Natural killer cell treated with Interleukin-12 subunit alpha and Interleukin-12 subunit beta and Interleukin-15 and Interleukin-18, amount 100 ng/mL, for 72 hours (primary cell): Measurements from ENCODE around the gene FGF2. TPM values are rescaled to one million over a fixed set of nuclear protein-coding genes. Genes with fewer than 3 reads are reported as not detected.

Experiments used
- ATAC-seq, 2 donors: fragments of 150-1000 bp; cut with Tn5 transposase in 1 of 2; sonication (Bioruptor Pico), chemical (Tn5 transposase) in 1 of 2; 2 replicates each; pipeline ENCODE4 v1.10.0; 2021
- DNase-seq: peaks from one replicate; pipeline ENCODE4 v3.0.0; 2022; ENCODE audit warnings: low spot score
- H3K27ac Mint-ChIP-seq, 2 donors: 1 replicate in 1 of 2; 2 replicates in 1 of 2; pipeline ENCODE4 v1.8.0; 2022; ENCODE audit warnings: mixed read lengths in 2 of 2, mild to moderate bottlenecking in 1 of 2, moderate library complexity in 1 of 2
- H3K27me3 Mint-ChIP-seq, 2 donors: 1 replicate in 1 of 2; 2 replicates in 1 of 2; pipeline ENCODE4 v1.8.0; 2022; ENCODE audit warnings: mixed read lengths in 2 of 2
- H3K36me3 Mint-ChIP-seq: one replicate; pipeline ENCODE4 v1.8.0; 2022; ENCODE audit warnings: mixed read lengths
- H3K4me1 Mint-ChIP-seq, 2 donors: 1 replicate in 1 of 2; 2 replicates in 1 of 2; pipeline ENCODE4 v1.8.0; 2022; ENCODE audit warnings: low read depth in 2 of 2, mixed read lengths in 2 of 2, mild to moderate bottlenecking in 1 of 2
- H3K4me3 Mint-ChIP-seq: one replicate; pipeline ENCODE4 v1.8.0; 2022; ENCODE audit warnings: mixed read lengths
- H3K9me3 Mint-ChIP-seq: 2 replicates; pipeline ENCODE4 v1.8.0; 2022; ENCODE audit warnings: mixed read lengths
- total RNA-seq, 2 donors: library from RNA; stranded (reverse); gene quantifications; one replicate each; pipeline ENCODE4 v1.2.3, GENCODE V29; 2022

FGF2 gene
- total RNA-seq, 2 donors from 2014 or later = 1.5 to 3.9 TPM

- H3K27ac Mint-ChIP-seq = no peak overlapping the region
- peaks cover 5% of the 10 kb centered on the region for H3K36me3 Mint-ChIP-seq
- H3K4me1 Mint-ChIP-seq = peaks cover 11 to 15% of the 10 kb centered on the region in 2 donors
- no peaks in the 10 kb centered on the region for H3K9me3 Mint-ChIP-seq
- DNase-seq = no peak
- no peak overlapping the region for H3K4me3 Mint-ChIP-seq
- H3K27me3 Mint-ChIP-seq = peaks cover 42 to 63% of the 10 kb centered on the region in 2 donors
- no peak for ATAC-seq
Measured at GRCh38 chr4:122823476-122823875, 3.2 kb upstream of the FGF2 start.

DNA sequence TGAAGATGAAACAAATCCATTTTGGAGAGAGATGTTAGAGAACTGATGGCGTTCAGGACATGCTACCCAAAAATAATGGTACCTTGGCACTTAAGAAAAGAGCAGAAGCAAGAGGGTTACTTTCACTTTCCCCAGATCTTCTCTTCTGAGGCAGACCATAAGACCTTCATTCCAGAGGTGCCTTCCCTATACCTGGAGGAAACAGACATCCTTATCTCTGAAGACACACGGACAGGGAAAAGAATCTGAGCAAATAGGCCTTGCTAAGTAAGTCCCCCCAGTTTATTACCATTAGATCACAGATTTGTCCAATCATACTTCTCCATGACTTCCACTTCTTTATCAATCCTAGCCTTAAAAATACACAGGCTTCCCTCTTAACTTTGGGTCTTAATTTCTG is 2.0 kb upstream of the FGF2 start:
- peaks cover 5% of the 10 kb centered on the region for H3K36me3 Mint-ChIP-seq
- H3K27ac Mint-ChIP-seq = no peak overlapping the region
- no peak overlapping the region for H3K4me3 Mint-ChIP-seq
- DNase-seq (no peak), ATAC-seq (no peak)
- peaks cover 42 to 70% of the 10 kb centered on the region in 2 donors for H3K27me3 Mint-ChIP-seq
- H3K4me1 Mint-ChIP-seq = peaks cover 11 to 15% of the 10 kb centered on the region in 2 donors
- no peaks in the 10 kb centered on the region for H3K9me3 Mint-ChIP-seq

GRCh38 chr4:122826079-122826527 is 528 bp upstream of the FGF2 start:
- DNase-seq (no peak), ATAC-seq (no peak)
- H3K9me3 Mint-ChIP-seq = no peaks in the 10 kb centered on the region
- peaks cover 44 to 73% of the 10 kb centered on the region in 2 donors for H3K27me3 Mint-ChIP-seq
- H3K4me1 Mint-ChIP-seq = peaks cover 11 to 13% of the 10 kb centered on the region in 2 donors
- H3K4me3 Mint-ChIP-seq = peak overlapping the region; percentile 34
- H3K27ac Mint-ChIP-seq = no peak overlapping the region
- peaks cover 5% of the 10 kb centered on the region for H3K36me3 Mint-ChIP-seq

DNA sequence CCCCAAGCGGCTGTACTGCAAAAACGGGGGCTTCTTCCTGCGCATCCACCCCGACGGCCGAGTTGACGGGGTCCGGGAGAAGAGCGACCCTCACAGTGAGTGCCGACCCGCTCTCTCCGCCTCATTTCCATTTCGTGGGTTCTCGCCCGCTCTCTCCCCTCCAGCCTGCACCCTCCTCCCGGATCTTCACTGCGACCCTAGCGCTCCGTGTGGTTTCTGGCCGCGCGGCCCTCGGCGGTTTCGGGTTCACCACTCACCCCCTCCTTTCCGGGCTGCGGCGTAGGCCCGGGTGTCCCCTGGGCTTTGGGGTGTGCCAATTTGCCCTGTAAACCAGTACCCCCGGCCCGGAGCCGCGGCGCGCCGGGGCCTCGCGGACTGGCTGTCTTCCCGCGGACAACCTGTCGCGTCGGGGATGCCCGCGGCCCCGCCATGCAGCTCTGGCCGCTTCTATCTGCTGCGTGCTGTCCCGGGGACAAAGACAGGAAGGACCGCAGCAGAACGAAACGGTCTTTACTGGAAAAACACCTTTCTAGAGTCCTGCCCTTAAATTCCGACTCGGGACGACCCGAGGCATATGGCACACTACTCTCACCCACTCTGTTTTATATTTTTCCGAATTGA is 737 bp downstream of the FGF2 start:
- Mint-ChIP-seq H3K4me3 (peak overlapping the region; percentile 77), H3K36me3 (peaks cover 5% of the 10 kb centered on the region), H3K4me1 (peaks cover 11 to 13% of the 10 kb centered on the region in 2 donors), H3K9me3 (no peaks in the 10 kb centered on the region), H3K27me3 (peaks cover 48 to 77% of the 10 kb centered on the region in 2 donors), H3K27ac (peak overlapping the region; percentile 0 to 81)
- ATAC-seq = peak; percentile 75 to 80
- peak; percentile 69 for DNase-seq

DNA sequence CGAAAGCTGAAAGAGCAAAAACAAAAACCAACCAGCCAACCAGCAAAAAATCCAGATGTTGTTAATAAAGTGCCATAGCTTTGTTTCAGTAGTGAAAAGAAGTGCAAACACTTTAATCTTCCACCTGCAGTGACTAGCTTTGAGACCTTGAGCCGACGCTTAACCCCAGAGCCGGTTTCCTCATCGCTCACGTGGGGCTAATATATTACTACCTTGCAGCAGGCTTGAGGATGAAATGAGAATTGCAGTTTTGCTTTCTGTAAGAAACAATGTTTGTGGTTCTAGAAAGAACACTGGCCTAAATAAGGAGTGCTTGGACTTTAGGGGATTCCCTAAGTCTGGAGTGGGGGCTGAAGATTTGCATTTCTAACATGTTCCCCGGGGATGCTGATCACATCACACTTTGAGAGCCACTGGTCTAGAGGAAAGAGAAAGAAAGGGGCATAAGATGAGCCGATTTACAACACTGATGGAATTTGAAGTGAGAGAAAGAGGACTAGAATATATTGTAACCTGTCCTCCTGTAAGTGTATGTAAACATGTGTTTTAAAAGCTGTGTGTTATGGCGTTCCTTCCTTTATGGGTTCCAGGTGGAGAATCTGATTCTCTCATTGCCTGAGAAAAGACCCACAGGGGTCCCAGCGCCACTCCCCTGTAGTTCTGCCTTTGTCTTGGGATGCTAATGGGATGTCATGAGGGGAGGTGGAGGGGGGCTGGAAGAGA is 1.4 kb downstream of the FGF2 start:
- H3K27me3 Mint-ChIP-seq = peaks cover 53 to 84% of the 10 kb centered on the region in 2 donors
- peak overlapping the region; percentile 77 for H3K4me3 Mint-ChIP-seq
- H3K4me1 Mint-ChIP-seq = peaks cover 11 to 13% of the 10 kb centered on the region in 2 donors
- peaks cover 5% of the 10 kb centered on the region for H3K36me3 Mint-ChIP-seq
- peak overlapping the region; percentile 0 to 81 for H3K27ac Mint-ChIP-seq
- DNase-seq (peak; percentile 62), ATAC-seq (peak; percentile 76)
- H3K9me3 Mint-ChIP-seq = no peaks in the 10 kb centered on the region

GRCh38 chr4:122830426-122831095 is 3.9 kb downstream of the FGF2 start:
- no peak for DNase-seq
- no peak for ATAC-seq
- Mint-ChIP-seq H3K9me3 (no peaks in the 10 kb centered on the region), H3K4me1 (peaks cover 11 to 13% of the 10 kb centered on the region in 2 donors), H3K27me3 (peaks cover 44 to 71% of the 10 kb centered on the region in 2 donors), H3K36me3 (peaks cover 5% of the 10 kb centered on the region), H3K27ac (no peak overlapping the region), H3K4me3 (no peak overlapping the region)

GRCh38 chr4:122831515-122832196 is 5.0 kb downstream of the FGF2 start:
- no peak for ATAC-seq
- DNase-seq = no peak
- Mint-ChIP-seq H3K27ac (no peak overlapping the region), H3K9me3 (no peaks in the 10 kb centered on the region), H3K36me3 (peaks cover 5% of the 10 kb centered on the region), H3K4me3 (no peak overlapping the region), H3K27me3 (peaks cover 38 to 63% of the 10 kb centered on the region in 2 donors), H3K4me1 (peaks cover 11 to 13% of the 10 kb centered on the region in 2 donors)

GRCh38 chr4:122832732-122833131 is 6.1 kb downstream of the FGF2 start:
- peaks cover 8% of the 10 kb centered on the region in 2 donors for H3K4me1 Mint-ChIP-seq
- H3K27ac Mint-ChIP-seq = no peak overlapping the region
- H3K36me3 Mint-ChIP-seq = peaks cover 5% of the 10 kb centered on the region
- H3K27me3 Mint-ChIP-seq = peaks cover 41 to 66% of the 10 kb centered on the region in 2 donors
- no peak overlapping the region for H3K4me3 Mint-ChIP-seq
- ATAC-seq (no peak), DNase-seq (no peak)
- H3K9me3 Mint-ChIP-seq = no peaks in the 10 kb centered on the region

DNA sequence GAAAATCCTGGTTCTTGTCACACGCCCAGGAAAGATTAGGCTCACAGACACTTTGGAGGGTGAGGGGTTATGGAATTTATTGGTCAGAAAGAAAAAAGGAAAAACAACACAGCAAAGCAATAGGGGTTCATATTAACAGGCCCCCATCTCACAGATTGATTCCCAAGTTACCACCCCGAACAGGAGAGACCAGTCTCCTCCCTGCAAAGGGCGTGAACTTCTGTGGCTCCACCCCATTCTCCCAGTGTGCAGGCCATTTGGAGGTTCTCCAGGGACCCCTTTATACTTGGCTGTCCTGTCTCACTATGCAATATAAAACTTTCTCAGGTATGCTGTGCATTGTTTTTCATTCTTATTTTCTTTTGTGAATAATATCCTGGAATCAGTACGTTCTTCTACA is 7.4 kb downstream of the FGF2 start:
- Mint-ChIP-seq H3K4me3 (no peak overlapping the region), H3K9me3 (no peaks in the 10 kb centered on the region), H3K4me1 (no peaks in the 10 kb centered on the region), H3K27me3 (peaks cover 34 to 55% of the 10 kb centered on the region in 2 donors), H3K36me3 (no peaks in the 10 kb centered on the region), H3K27ac (no peak overlapping the region)
- ATAC-seq (no peak), DNase-seq (no peak)

DNA sequence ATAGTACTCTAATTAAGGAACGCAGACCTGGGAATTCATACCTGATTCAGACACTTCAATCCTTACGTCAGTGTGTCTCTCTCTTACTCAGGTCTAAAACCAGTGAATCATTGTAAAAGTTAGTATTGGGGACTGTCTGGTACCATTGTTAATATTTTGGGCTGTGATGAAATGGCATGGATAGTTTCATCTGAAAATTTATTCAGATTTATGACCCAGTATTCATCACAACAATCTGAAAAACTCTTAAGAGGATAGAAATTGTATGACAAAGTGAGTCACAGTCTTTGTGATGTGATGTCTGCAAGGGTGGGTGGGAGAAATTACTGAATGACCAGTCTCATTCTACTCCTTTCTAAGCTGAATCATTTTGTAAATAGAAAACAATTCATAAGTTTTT is 10.3 kb downstream of the FGF2 start:
- Mint-ChIP-seq H3K4me3 (no peak overlapping the region), H3K4me1 (no peaks in the 10 kb centered on the region), H3K9me3 (no peaks in the 10 kb centered on the region), H3K36me3 (no peaks in the 10 kb centered on the region), H3K27ac (no peak overlapping the region), H3K27me3 (peaks cover 27 to 28% of the 10 kb centered on the region in 2 donors)
- DNase-seq = no peak
- ATAC-seq = no peak

DNA sequence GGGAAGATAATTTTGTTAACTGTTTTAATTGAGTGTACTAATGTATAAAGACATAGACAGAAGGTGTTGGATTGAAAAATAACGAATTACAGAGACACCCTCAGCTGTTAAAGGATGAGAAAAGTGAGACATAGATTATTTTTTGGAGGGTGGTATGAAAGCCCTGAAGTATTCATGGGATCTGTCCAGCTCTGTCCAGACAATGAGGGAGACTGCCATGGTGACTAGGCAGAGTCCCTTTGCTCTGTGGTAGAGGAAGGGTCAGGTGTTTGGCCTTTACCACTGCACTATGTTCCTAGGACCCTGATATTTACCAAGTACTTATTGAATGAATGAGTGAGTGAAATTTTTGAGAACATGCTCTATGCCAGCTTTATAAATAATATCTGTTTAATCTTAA is 11.4 kb downstream of the FGF2 start:
- DNase-seq (no peak), ATAC-seq (no peak)
- Mint-ChIP-seq H3K4me1 (no peaks in the 10 kb centered on the region), H3K9me3 (no peaks in the 10 kb centered on the region), H3K27me3 (peaks cover 19 to 24% of the 10 kb centered on the region in 2 donors), H3K36me3 (no peaks in the 10 kb centered on the region), H3K4me3 (no peak overlapping the region), H3K27ac (no peak overlapping the region)

DNA sequence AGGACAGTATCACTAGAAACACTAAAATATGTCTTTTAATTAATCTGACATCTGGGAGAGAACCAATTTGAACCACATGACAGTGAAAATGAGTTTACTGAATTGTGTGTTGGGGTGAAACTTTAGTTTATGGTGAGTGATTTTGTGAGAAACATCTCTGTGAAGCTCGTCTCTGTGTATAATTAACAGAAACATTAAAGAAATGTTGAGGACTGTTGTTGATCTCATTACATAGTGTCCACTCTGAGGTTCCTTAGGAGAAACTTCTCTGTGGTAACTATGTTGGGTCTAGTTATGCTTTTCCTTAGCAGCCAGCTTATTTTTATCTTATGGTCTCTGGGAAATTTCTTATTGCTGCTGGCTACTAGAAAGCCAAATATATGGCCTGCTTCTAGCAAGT is 15.8 kb downstream of the FGF2 start:
- no peak overlapping the region for H3K4me3 Mint-ChIP-seq
- H3K27ac Mint-ChIP-seq = no peak overlapping the region
- H3K4me1 Mint-ChIP-seq = no peaks in the 10 kb centered on the region
- H3K36me3 Mint-ChIP-seq = no peaks in the 10 kb centered on the region
- H3K27me3 Mint-ChIP-seq = peaks cover 18 to 22% of the 10 kb centered on the region in 2 donors
- DNase-seq (no peak), ATAC-seq (no peak)
- no peaks in the 10 kb centered on the region for H3K9me3 Mint-ChIP-seq

- H3K36me3 Mint-ChIP-seq = no peaks in the 10 kb centered on the region
- no peak overlapping the region for H3K4me3 Mint-ChIP-seq
- H3K9me3 Mint-ChIP-seq = no peaks in the 10 kb centered on the region
- ATAC-seq = no peak
- H3K4me1 Mint-ChIP-seq = no peaks in the 10 kb centered on the region
- no peak for DNase-seq
- H3K27me3 Mint-ChIP-seq = peaks cover 15 to 18% of the 10 kb centered on the region in 2 donors
- H3K27ac Mint-ChIP-seq = no peak overlapping the region
Measured at GRCh38 chr4:122842984-122843531, 16.4 kb downstream of the FGF2 start.
